ENCODE data around the gene ADD1.

ADD1 gene

DNA sequence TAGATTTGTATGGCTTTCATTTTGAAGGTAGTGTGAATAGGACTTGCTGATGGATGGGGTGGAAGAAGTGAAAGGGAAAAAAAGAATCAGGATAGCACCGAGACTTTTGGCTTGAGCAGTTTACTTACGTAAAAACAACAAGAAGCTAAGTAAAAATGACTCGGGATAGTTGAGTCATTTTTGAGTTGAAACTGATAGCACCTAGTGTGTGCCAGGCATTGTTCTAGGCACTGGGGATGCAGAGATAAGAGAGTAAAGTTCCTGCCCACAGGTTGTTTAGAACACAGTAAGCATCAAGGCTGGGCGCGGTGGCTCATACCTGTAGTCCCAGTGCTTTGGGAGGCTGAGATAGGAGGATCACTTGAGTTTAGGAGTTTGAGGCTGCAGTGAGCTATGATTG lies 34.7 kb downstream of the ADD1 start:
- DNase-seq (ENCODE audit: low read depth) = no peak
- no peak overlapping the region for H3K4me3 ChIP-seq (ENCODE audit: control insufficient read depth, low read depth, low read length)
- TF ChIP-seq CTCF (IDR thresholded peaks at IDR 0.05; ENCODE audit: control insufficient read depth, insufficient read depth, low read depth, low read length, missing control alignments) = no peak

- H3K4me3 ChIP-seq (ENCODE audit: control insufficient read depth, low read depth, low read length) = no peak overlapping the region
- DNase-seq (ENCODE audit: low read depth) = no peak
- no peak for TF ChIP-seq CTCF (IDR thresholded peaks at IDR 0.05; ENCODE audit: control insufficient read depth, insufficient read depth, low read depth, low read length, missing control alignments)
These were observed 35.4 kb downstream of the ADD1 start for GRCh38 chr4:2879026-2879425.

DNA sequence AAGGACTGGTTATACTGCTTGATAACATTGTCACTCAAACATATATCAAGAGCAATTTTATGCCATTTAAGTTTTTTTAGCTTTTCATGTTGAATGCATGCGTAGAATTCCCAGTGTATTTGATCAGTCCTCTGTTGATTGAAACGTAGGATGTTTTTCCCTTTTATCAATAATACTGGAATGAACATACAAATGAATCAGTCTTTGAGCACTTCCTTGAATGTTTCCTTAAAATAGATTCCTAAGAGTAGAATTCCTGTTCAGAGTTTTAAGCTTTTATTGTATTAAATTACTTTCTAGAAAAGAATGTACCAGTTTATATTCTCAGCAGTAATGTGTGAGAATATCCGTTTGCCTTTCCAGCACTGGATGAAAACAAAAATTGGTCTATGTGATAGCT lies 37.8 kb downstream of the ADD1 start:
- no peak overlapping the region for H3K4me3 ChIP-seq (ENCODE audit: control insufficient read depth, low read depth, low read length)
- TF ChIP-seq CTCF (IDR thresholded peaks at IDR 0.05; ENCODE audit: control insufficient read depth, insufficient read depth, low read depth, low read length, missing control alignments) = no peak
- DNase-seq (ENCODE audit: low read depth) = no peak

DNA sequence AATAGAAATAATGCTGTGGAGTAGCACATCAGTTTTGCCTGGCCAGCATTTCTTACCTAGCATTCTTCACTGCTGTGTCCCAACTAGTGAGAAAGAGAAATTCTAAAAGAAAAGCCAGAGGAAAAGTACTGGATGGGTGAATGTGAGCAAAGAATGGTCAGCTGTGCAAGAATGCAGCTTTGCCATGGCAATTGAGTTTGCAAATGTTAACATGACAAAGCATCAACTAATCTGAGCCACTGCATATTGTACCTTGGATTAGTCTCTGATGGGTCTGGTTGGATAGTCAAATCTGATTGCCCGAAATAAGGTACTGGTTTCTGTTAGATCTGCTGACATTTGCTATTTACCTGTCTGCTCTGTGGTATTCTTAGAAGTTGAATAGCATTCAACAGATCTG lies 38.7 kb downstream of the ADD1 start:
- TF ChIP-seq CTCF (IDR thresholded peaks at IDR 0.05; ENCODE audit: control insufficient read depth, insufficient read depth, low read depth, low read length, missing control alignments) = no peak
- DNase-seq (ENCODE audit: low read depth) = no peak
- H3K4me3 ChIP-seq (ENCODE audit: control insufficient read depth, low read depth, low read length) = no peak overlapping the region

GRCh38 chr4:2886161-2886560 lies 42.5 kb downstream of the ADD1 start:
- H3K4me3 ChIP-seq (ENCODE audit: control insufficient read depth, low read depth, low read length) = no peak overlapping the region
- DNase-seq (ENCODE audit: low read depth) = no peak
- TF ChIP-seq CTCF (IDR thresholded peaks at IDR 0.05; ENCODE audit: control insufficient read depth, insufficient read depth, low read depth, low read length, missing control alignments) = no peak

- DNase-seq (ENCODE audit: low read depth) = no peak
- H3K4me3 ChIP-seq (ENCODE audit: control insufficient read depth, low read depth, low read length) = no peak overlapping the region
- TF ChIP-seq CTCF (IDR thresholded peaks at IDR 0.05; ENCODE audit: control insufficient read depth, insufficient read depth, low read depth, low read length, missing control alignments) = no peak
These were observed 43.0 kb downstream of the ADD1 start for GRCh38 chr4:2886622-2887021.

DNA sequence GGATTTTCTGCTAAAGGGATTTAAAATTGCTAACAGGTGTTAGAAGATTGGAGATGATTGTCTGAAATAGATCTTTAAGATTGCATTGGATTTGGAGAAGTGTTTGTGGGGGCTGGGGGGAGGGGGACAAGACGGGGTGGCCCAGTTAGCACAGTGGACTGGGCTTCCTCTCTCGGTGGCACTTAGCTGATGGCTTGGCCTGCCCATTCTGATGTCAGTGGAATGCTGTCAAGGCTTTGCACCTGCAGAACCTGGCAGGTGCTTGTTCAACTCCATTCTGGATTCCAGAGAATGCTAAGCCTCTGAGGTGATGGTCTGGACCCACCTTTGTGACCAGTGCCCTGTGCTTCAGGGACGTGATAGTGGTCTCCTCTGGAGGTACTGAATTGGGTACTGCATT lies 43.7 kb downstream of the ADD1 start:
- no peak overlapping the region for H3K4me3 ChIP-seq (ENCODE audit: control insufficient read depth, low read depth, low read length)
- no peak for DNase-seq (ENCODE audit: low read depth)
- TF ChIP-seq CTCF (IDR thresholded peaks at IDR 0.05; ENCODE audit: control insufficient read depth, insufficient read depth, low read depth, low read length, missing control alignments) = no peak

All from AG09309 (cell line).